GM12865 (cell line): Measurements from ENCODE around the gene DNMBP.
A peak's percentile ranks its signal among the peaks of the same experiment; 100 is the strongest.

Experiments used
- DNase-seq: peaks from one replicate; pipeline ENCODE4 v3.0.0; 2010; ENCODE audit warnings: low read depth
- H3K4me3 ChIP-seq: 2 replicates; pipeline ENCODE4 v1.5.1; 2011; ENCODE audit warnings: mild to moderate bottlenecking, low read depth, low read length, control low read depth
- TF ChIP-seq, protein P1 (sequence below): IDR thresholded peaks from 2 replicates; pipeline ENCODE4 v1.5.1; 2011; ENCODE audit warnings: low read length, control low read depth, low read depth, inconsistent platforms; ENCODE audit not compliant: insufficient read depth; ENCODE audit errors: missing control alignments

The DNMBP gene

GRCh38 chr10:99984211-99985034 is 25.3 kb downstream of the DNMBP start:
- TF ChIP-seq, protein P1, sequence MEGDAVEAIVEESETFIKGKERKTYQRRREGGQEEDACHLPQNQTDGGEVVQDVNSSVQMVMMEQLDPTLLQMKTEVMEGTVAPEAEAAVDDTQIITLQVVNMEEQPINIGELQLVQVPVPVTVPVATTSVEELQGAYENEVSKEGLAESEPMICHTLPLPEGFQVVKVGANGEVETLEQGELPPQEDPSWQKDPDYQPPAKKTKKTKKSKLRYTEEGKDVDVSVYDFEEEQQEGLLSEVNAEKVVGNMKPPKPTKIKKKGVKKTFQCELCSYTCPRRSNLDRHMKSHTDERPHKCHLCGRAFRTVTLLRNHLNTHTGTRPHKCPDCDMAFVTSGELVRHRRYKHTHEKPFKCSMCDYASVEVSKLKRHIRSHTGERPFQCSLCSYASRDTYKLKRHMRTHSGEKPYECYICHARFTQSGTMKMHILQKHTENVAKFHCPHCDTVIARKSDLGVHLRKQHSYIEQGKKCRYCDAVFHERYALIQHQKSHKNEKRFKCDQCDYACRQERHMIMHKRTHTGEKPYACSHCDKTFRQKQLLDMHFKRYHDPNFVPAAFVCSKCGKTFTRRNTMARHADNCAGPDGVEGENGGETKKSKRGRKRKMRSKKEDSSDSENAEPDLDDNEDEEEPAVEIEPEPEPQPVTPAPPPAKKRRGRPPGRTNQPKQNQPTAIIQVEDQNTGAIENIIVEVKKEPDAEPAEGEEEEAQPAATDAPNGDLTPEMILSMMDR = no peak
- peak overlapping the region; percentile 17; the same call in 1 of the 2 replicates for H3K4me3 ChIP-seq
- peak; percentile 55 for DNase-seq

- no peak for DNase-seq
Observed at GRCh38 chr10:99983280-99983988, 26.3 kb downstream of the DNMBP start.

GRCh38 chr10:99982728-99983127 is 27.0 kb downstream of the DNMBP start:
- no peak overlapping the region for H3K4me3 ChIP-seq
- TF ChIP-seq, protein P1 = no peak
- no peak for DNase-seq

More at GRCh38 chr10:99983280-99983988, 26.3 kb downstream of the DNMBP start:
- H3K4me3 ChIP-seq = no peak overlapping the region
- TF ChIP-seq, protein P1 = no peak

GRCh38 chr10:99981581-99982199 is 28.1 kb downstream of the DNMBP start:
- TF ChIP-seq, protein P1 = no peak
- no peak overlapping the region for H3K4me3 ChIP-seq
- DNase-seq = no peak

- TF ChIP-seq, protein P1 = no peak
- no peak for DNase-seq
- H3K4me3 ChIP-seq = no peak overlapping the region
Observed at GRCh38 chr10:99979066-99979685, 30.6 kb downstream of the DNMBP start.

- DNase-seq = no peak
- H3K4me3 ChIP-seq = no peak overlapping the region
- TF ChIP-seq, protein P1 = no peak
Observed at GRCh38 chr10:99977916-99978315, 31.8 kb downstream of the DNMBP start.
